HG03432 (cell line): ENCODE data around the gene ALB.

Source experiments
- ATAC-seq: cut with Tn5 transposase; IDR thresholded peaks from one replicate; pipeline ENCODE4 v1.9.1; 2021; ENCODE audit warnings: mild to moderate bottlenecking, moderate library complexity; ENCODE audit not compliant: unreplicated experiment

ALB gene

GRCh38 chr4:73448448-73449203, 44.5 kb downstream of the ALB start:
- ATAC-seq = no peak

GRCh38 chr4:73450398-73451004, 46.4 kb downstream of the ALB start:
- no peak for ATAC-seq

- no peak for ATAC-seq
Measured at GRCh38 chr4:73451404-73451803, 47.3 kb downstream of the ALB start.

DNA sequence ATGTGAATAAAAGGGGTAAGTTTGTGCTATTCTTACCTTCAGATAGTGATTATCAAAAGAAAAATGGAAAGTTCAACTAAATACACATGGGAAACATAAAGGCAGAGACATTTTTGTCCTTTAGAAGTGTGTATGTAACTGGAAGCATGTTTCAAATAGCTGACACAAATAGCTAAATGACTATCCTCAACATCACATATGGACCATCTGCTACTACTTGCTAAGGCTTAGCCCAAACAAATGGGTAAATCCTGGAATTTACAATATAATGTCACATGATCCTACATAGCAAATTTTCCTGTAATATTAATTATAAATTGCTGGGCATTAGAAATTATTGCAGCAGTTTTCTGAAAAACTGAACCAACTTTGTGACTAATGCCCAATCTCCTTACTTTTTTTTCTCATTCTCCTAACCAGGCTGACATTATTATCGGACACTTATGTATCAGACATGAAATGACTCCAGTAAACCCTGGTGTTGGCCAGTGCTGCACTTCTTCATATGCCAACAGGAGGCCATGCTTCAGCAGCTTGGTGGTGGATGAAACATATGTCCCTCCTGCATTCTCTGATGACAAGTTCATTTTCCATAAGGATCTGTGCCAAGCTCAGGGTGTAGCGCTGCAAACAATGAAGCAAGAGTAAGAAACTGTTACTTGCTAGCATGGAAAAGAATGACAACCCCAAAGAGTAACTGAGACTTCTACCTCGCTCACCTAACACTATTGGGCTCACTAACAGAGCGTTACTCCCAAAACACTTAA, 48.1 kb downstream of the ALB start:
- ATAC-seq = no peak

DNA sequence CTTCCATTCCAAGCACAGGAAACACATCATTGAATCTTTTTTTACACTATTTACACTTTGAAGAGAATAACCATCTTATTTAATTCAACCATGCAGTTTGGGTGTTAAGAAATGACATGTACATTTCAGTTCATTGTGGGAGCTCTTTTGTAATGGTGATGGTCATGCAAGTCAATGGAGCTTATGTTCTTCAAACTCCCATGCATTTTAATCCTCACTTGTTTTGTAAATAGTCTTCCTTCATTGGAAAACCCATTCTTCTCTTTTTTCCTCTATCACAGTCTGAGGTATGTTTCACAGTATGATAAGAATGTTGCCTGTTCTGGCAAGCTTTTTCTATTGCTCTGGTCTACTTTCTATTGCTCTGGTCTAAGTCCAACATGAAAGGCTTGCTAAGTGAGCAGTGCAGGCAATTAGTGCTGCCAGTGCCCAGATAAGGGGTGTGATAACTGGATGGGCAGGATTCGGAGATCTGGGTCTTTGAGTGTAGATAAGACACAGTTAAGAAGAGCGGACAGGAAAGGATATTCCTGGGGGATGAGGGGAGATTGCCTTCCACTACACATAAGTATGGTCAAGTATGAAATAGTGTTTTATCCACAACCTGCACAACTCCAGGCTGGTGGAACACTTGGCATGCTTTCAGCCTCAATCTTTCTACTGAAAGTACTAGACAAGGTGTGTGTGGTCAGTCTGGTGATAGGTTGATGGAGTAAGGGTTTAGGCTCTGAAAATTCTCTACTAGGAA, 49.0 kb downstream of the ALB start:
- ATAC-seq = no peak

DNA sequence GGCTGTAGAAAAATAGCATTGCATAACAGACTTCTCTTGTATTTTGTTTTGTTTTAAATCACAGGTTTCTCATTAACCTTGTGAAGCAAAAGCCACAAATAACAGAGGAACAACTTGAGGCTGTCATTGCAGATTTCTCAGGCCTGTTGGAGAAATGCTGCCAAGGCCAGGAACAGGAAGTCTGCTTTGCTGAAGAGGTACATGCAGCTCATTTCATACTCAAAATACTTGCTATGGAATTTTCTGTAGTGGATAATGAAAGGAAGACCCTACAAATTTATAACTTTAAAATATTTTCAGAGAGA, 49.6 kb downstream of the ALB start:
- ATAC-seq = no peak

DNA sequence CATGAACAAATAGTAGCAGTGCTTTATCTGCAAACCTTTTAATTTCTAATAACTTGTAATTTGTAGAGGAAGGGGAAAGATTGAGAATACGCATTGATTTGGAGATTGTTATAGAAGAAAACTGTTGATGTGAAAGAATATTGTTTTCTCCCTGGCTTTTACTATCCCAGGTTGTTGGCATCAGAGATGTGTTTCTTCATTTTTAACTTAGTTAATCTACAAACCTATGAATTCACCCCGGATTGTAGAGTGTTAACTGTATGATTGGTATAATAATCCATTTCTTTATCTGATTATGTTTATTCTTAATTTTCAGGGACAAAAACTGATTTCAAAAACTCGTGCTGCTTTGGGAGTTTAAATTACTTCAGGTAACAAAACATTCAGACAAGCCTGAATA, 50.8 kb downstream of the ALB start:
- no peak for ATAC-seq

GRCh38 chr4:73456177-73457022, 52.3 kb downstream of the ALB start:
- no peak for ATAC-seq

DNA sequence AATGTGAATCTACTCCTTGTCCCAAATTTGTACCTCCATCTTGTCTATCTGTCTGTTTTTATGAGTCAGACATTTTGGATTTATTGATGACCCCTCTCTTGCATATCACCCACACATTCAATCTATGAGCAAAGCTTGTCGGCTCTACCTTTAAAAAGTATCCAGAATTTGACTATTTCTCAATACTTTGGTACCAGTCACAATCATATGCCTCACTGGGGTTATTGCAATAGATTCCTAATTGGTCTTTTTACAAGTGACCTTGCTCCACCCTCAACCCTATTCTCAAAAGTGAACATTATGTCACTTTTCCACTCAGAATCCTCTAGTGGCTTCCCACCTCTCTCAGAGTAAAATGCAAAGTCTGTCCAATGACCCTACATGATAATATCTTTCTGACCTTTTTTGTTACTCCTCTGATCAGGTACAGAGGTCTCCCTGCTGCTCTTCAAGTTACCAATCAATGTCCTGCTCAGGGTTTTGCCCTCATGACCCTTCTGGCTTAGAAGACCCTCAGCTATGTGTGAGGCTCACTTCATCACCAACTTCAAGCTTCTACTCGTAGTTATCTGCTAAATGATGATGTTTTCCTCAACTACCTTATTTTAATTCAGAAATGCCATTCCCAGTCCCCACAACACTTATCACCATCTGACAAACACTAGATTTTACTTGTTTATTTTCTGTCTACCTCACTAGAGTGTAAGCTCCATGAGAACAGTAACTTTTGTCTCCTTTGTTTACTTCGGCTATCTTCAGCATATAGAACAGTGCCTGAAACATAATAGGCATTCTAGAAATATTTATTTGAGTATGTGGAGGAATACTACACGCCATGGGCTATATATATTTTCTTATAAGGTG, 54.3 kb downstream of the ALB start:
- no peak for ATAC-seq

- ATAC-seq = no peak
Measured at GRCh38 chr4:73459048-73459421, 54.9 kb downstream of the ALB start.

DNA sequence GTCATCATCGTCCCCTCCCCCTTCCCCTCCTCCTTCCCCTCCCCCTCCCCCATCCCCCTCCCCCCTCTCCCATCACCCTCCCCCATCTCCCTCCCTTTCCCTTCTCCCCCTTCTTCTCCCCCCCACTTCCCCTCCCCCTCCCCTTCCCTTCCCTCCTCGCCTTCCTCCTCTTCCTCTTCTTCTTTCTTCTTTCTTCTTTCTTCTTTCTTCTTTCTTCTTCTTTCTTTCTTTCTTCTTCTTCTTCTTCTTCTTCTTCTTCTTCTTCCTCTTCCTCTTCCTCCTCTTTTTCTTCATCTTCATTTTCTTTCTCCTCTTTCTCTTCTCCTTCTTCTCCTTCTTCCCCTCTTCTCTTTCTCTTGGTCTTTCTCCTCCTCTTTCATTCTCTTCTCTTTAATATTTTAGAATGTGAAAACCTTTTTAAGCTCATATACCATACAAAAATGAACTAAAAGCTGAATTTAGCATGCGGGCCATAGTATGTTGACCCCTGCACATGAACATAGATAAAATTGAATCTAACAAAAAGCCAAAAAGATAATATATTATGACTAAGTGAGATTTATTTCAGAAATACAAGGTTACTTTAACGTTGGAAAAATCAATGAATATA, 56.9 kb downstream of the ALB start:
- no peak for ATAC-seq

DNA sequence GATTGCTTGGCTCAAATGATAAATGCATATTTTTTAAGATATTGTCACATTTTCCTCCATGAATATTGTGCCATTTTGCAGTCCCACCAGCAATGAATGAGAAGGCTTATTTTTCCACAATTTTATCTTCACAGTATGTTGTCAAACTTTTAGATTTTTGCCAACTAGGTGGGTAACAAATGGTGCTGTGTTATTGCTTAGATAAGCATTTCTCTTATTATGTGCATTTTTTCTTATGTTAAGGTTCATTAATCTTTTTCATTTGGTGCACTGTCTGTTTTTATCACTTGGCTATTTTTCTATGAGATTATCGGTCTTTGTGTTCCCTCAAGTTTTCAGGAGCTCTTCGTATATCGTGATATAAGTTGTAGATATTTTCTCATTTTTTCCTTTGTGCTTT, 64.1 kb downstream of the ALB start:
- ATAC-seq = no peak

- ATAC-seq = no peak
Measured at GRCh38 chr4:73470728-73471127, 66.6 kb downstream of the ALB start.
